Stomach (tissue), 4 donors: ENCODE data around the gene MAN1B1.

Experiments
- CTCF ChIP-seq, 7 experiments: fragments of 450-650 bp in 4 of 7; fragments of 200-600 bp in 3 of 7; sonication (generic) in 3 of 7; IDR thresholded peaks; one replicate each; pipeline ENCODE4 v1.5.1; 2016 to 2019; ENCODE audit warnings: antibody characterized with exemption in 7 of 7, control low read depth in 2 of 7, mild to moderate bottlenecking in 1 of 7
- EP300 ChIP-seq: sonication (generic); formaldehyde crosslinking; IDR thresholded peaks from one replicate; pipeline ENCODE4 v1.6.1; 2017; ENCODE audit warnings: antibody characterized with exemption
- POLR2A ChIP-seq, 4 donors: fragments of 450-650 bp; IDR thresholded peaks; one replicate each; pipeline ENCODE4 v1.6.1; 2016; ENCODE audit warnings: antibody characterized with exemption in 4 of 4, control low read depth in 2 of 4, mild to moderate bottlenecking in 1 of 4, moderate library complexity in 1 of 4

- TF ChIP-seq CTCF (IDR thresholded peaks at IDR 0.05), result no peak
- no peak for TF ChIP-seq EP300
- no peak for TF ChIP-seq POLR2A (IDR thresholded peaks at IDR 0.05)
Measured at GRCh38 chr9:137123468-137123837, 36.7 kb downstream of the MAN1B1 start.
